HFFc6 (cell line): Measurements from ENCODE around the gene HOXC9. TPM values are rescaled to one million over a fixed set of nuclear protein-coding genes. Genes with fewer than 3 reads are reported as not detected.
A peak's percentile ranks its signal among the peaks of the same experiment; 100 is the strongest.

Source experiments
- DNase-seq: peaks from one replicate; pipeline ENCODE4 v3.0.0-alpha.2; 2018
- H3K27ac Mint-ChIP-seq: 2 replicates; pipeline ENCODE4 v1.8.0; 2020; ENCODE audit warnings: mild to moderate bottlenecking, mixed read lengths
- H3K27me3 Mint-ChIP-seq: 2 replicates; pipeline ENCODE4 v1.8.0; 2021; ENCODE audit warnings: mild to moderate bottlenecking, moderate library complexity, mixed read lengths; ENCODE audit not compliant: insufficient read depth
- H3K36me3 Mint-ChIP-seq: 2 replicates; pipeline ENCODE4 v1.8.0; 2021; ENCODE audit warnings: low read depth, mixed read lengths
- H3K4me1 Mint-ChIP-seq: 2 replicates; pipeline ENCODE4 v1.8.0; 2020; ENCODE audit warnings: low read depth, mixed read lengths
- H3K4me3 Mint-ChIP-seq: 2 replicates; pipeline ENCODE4 v1.8.0; 2020; ENCODE audit warnings: mild to moderate bottlenecking, moderate library complexity, mixed read lengths
- H3K9me3 Mint-ChIP-seq: 2 replicates; pipeline ENCODE4 v1.8.0; 2020; ENCODE audit warnings: mild to moderate bottlenecking, mixed read lengths
- CTCF ChIP-seq: fragments of 200-600 bp; sonication (generic); IDR thresholded peaks from 2 replicates; pipeline ENCODE4 v1.5.0; 2021; ENCODE audit warnings: antibody characterized with exemption, mild to moderate bottlenecking
- total RNA-seq, 6 experiments: library from RNA; stranded (reverse); fragmentation: NEBNext Ultra II Directional; extraction: Animal tissue kit (Norgen Biotek cat#: 25700); gene quantifications; 2 replicates in 1 of 6; 3 replicates in 5 of 6; pipeline ENCODE4 v1.2.3, GENCODE V29; 2021

The HOXC9 gene
- total RNA-seq, 6 experiments from 2014 or later, result 0.17 to 1.5 (median 1.1) TPM

- Mint-ChIP-seq H3K27ac (no peak overlapping the region), H3K9me3 (no peaks in the 10 kb centered on the region), H3K27me3 (peaks cover 57% of the 10 kb centered on the region), H3K4me1 (peaks cover 30% of the 10 kb centered on the region), H3K36me3 (no peaks in the 10 kb centered on the region), H3K4me3 (no peak overlapping the region)
- no peak for DNase-seq
- no peak for TF ChIP-seq CTCF
Measured at GRCh38 chr12:54015018-54015931, 15.3 kb downstream of the HOXC9 start.

- Mint-ChIP-seq H3K4me3 (peak overlapping the region; percentile 89; the same call in 1 of the 2 replicates), H3K27me3 (peaks cover 54% of the 10 kb centered on the region), H3K4me1 (peaks cover 28% of the 10 kb centered on the region), H3K27ac (no peak overlapping the region; the same call in 1 of the 2 replicates), H3K36me3 (no peaks in the 10 kb centered on the region), H3K9me3 (no peaks in the 10 kb centered on the region)
- no peak for TF ChIP-seq CTCF
- DNase-seq, result no peak
Measured at GRCh38 chr12:54016051-54016450, 16.1 kb downstream of the HOXC9 start.

GRCh38 chr12:54016478-54016964 lies 16.6 kb downstream of the HOXC9 start:
- peaks cover 53% of the 10 kb centered on the region for H3K27me3 Mint-ChIP-seq

GRCh38 chr12:54017027-54017788 lies 17.2 kb downstream of the HOXC9 start:
- DNase-seq, result no peak
- Mint-ChIP-seq H3K4me1 (peaks cover 20% of the 10 kb centered on the region), H3K27me3 (peaks cover 56% of the 10 kb centered on the region), H3K36me3 (no peaks in the 10 kb centered on the region), H3K9me3 (no peaks in the 10 kb centered on the region), H3K27ac (peak overlapping the region; percentile 64), H3K4me3 (peak overlapping the region; percentile 89)
- no peak for TF ChIP-seq CTCF

More at GRCh38 chr12:54016478-54016964, 16.6 kb downstream of the HOXC9 start:
- Mint-ChIP-seq H3K27ac (no peak overlapping the region; the same call in 1 of the 2 replicates), H3K4me3 (peak overlapping the region; percentile 89), H3K9me3 (no peaks in the 10 kb centered on the region), H3K4me1 (peaks cover 23% of the 10 kb centered on the region), H3K36me3 (no peaks in the 10 kb centered on the region)
- no peak for TF ChIP-seq CTCF
- DNase-seq, result peak; percentile 68

GRCh38 chr12:54017878-54018467 lies 18.0 kb downstream of the HOXC9 start:
- Mint-ChIP-seq H3K9me3 (no peaks in the 10 kb centered on the region), H3K27me3 (peaks cover 57% of the 10 kb centered on the region), H3K4me3 (peak overlapping the region; percentile 89), H3K4me1 (peaks cover 20% of the 10 kb centered on the region), H3K36me3 (no peaks in the 10 kb centered on the region), H3K27ac (peak overlapping the region; percentile 64)
- no peak for TF ChIP-seq CTCF
- DNase-seq, result peak; percentile 28
